HepG2 (cell line): ENCODE data around the gene OR52E2. TPM values are rescaled to one million over a fixed set of nuclear protein-coding genes. Genes with fewer than 3 reads are reported as not detected.

Source experiments
- ATAC-seq: fragments of 200-7000 bp; cut with Tn5 transposase; 3 replicates; pipeline ENCODE4 v1.9.1; 2020; ENCODE audit warnings: mild to moderate bottlenecking, moderate library complexity
- BruUV-seq: library from RNA; stranded (reverse); fragments of 400-500 nt; replicated peaks from 2 replicates; lab custom pipeline; 2021; lab: Mats Ljungman, UMichigan
- CTCF ChIA-PET: fragments of 300-600 bp; formaldehyde crosslinking; extraction: SDS; loops from one replicate; lab custom pipeline; 2021; ENCODE audit warnings: low total read pairs, inconsistent platforms, low intra/inter-chr PET ratio; lab: Yijun Ruan, JAX
- POLR2A ChIA-PET: fragments of 350-600 bp; sonication (Branson Sonifier 250); formaldehyde crosslinking; loops from one replicate; lab custom pipeline; 2020; ENCODE audit warnings: antibody characterized with exemption, inconsistent platforms; lab: Yijun Ruan, JAX
- DNase-seq: peaks from one replicate; pipeline ENCODE4 v3.0.0-alpha.2; 2015; ENCODE audit warnings: low spot score
- FAIRE-seq: peaks from 3 replicates; lab custom pipeline; 2011; peaks lifted over from hg19 to GRCh38; lab: Jason Lieb, UNC
- H2AFZ ChIP-seq: one replicate; pipeline ENCODE4 v1.6.1; 2011; ENCODE audit warnings: low read length, inconsistent platforms
- H3K27ac ChIP-seq: fragments of 300-600 bp; 3 replicates; pipeline ENCODE4 v1.8.0; 2011; ENCODE audit warnings: mixed run types, mild to moderate bottlenecking, mixed read lengths, low read length, inconsistent platforms; ENCODE audit not compliant: insufficient read depth; ENCODE audit errors: extremely low read length
- H3K27me3 ChIP-seq, 2 experiments: fragments of 200-600 bp in 1 of 2; 2 replicates in 1 of 2; 3 replicates in 1 of 2; pipeline versions ENCODE4 v1.6.0 to v1.8.0; 2011; ENCODE audit warnings: low read length in 2 of 2, mild to moderate bottlenecking in 2 of 2, moderate library complexity in 2 of 2, inconsistent platforms in 1 of 2; ENCODE audit not compliant: insufficient read depth in 2 of 2, control insufficient read depth in 1 of 2
- H3K36me3 ChIP-seq, 2 experiments: fragments of 200-600 bp in 1 of 2; replicated peaks in 1 of 2; 2 replicates in 1 of 2; 3 replicates in 1 of 2; pipeline versions ENCODE4 v1.5.1 to v1.8.0; 2011; ENCODE audit warnings: low read length in 2 of 2, inconsistent platforms in 1 of 2; ENCODE audit not compliant: insufficient read depth in 2 of 2, control insufficient read depth in 1 of 2
- H3K4me1 ChIP-seq: 2 replicates; pipeline ENCODE4 v1.5.1; 2012; ENCODE audit warnings: low read length, inconsistent platforms; ENCODE audit not compliant: insufficient read depth
- H3K4me2 ChIP-seq: 2 replicates; pipeline ENCODE4 v1.6.0; 2011; ENCODE audit warnings: low read depth, low read length, inconsistent platforms
- H3K4me3 ChIP-seq, 3 experiments: fragments of 200-600 bp in 1 of 3; sonication (generic), shearing (Covaris generic) in 1 of 3; replicated peaks in 1 of 3; 2 replicates each; pipeline ENCODE4 v1.5.1; 2011 to 2016; ENCODE audit warnings: low read length in 3 of 3, inconsistent platforms in 2 of 3, low read depth in 2 of 3, mild to moderate bottlenecking in 2 of 3, control low read depth in 1 of 3, mixed read lengths in 1 of 3; ENCODE audit not compliant: insufficient read depth in 1 of 3
- H3K79me2 ChIP-seq: one replicate; pipeline ENCODE4 v1.6.1; 2011; ENCODE audit warnings: low read length, inconsistent platforms; ENCODE audit not compliant: insufficient read depth
- H3K9ac ChIP-seq: 2 replicates; pipeline ENCODE4 v1.6.0; 2011; ENCODE audit warnings: mild to moderate bottlenecking, low read depth, low read length, inconsistent platforms; ENCODE audit not compliant: insufficient read depth
- H3K9me3 ChIP-seq: 2 replicates; pipeline ENCODE4 v1.5.1; 2012; ENCODE audit warnings: mild to moderate bottlenecking, low read length
- H4K20me1 ChIP-seq: 2 replicates; pipeline ENCODE4 v1.6.0; 2011; ENCODE audit warnings: inconsistent platforms, mild to moderate bottlenecking, low read length, moderate library complexity; ENCODE audit not compliant: insufficient read depth
- ATAD3A ChIP-seq: sonication (generic); formaldehyde crosslinking; IDR thresholded peaks from 2 replicates; pipeline ENCODE4 v1.4.0; 2020; ENCODE audit warnings: missing genetic modification reagents
- FOSL2 ChIP-seq: sonication (generic); formaldehyde crosslinking; IDR thresholded peaks from 2 replicates; pipeline ENCODE4 v1.4.0; 2020; ENCODE audit warnings: missing genetic modification reagents
- GZF1 ChIP-seq: sonication (generic); formaldehyde crosslinking; IDR thresholded peaks from 2 replicates; pipeline ENCODE4 v1.5.1; 2020; ENCODE audit warnings: mild to moderate bottlenecking, missing genetic modification reagents
- KLF13 ChIP-seq: sonication (generic); formaldehyde crosslinking; IDR thresholded peaks from 2 replicates; pipeline ENCODE4 v1.4.0; 2020; ENCODE audit warnings: mild to moderate bottlenecking, missing genetic modification reagents
- KLF6 ChIP-seq: IDR thresholded peaks from 2 replicates; pipeline ENCODE4 v1.8.0; 2016; ENCODE audit warnings: missing biosample characterization, missing genetic modification reagents
- NFYB ChIP-seq: sonication (generic); formaldehyde crosslinking; IDR thresholded peaks from 2 replicates; pipeline ENCODE4 v1.4.0; 2020; ENCODE audit warnings: missing genetic modification reagents
- PHB2 ChIP-seq: fragments of 450-650 bp; IDR thresholded peaks from 2 replicates; pipeline ENCODE4 v1.6.1; 2018; ENCODE audit not compliant: partially characterized antibody
- PITX1 ChIP-seq: sonication (generic); formaldehyde crosslinking; IDR thresholded peaks from 2 replicates; pipeline ENCODE4 v1.5.1; 2020; ENCODE audit warnings: mild to moderate bottlenecking, missing genetic modification reagents
- RNF219 ChIP-seq: sonication (generic); formaldehyde crosslinking; IDR thresholded peaks from 2 replicates; pipeline ENCODE4 v1.5.0; 2020; ENCODE audit warnings: mild to moderate bottlenecking, missing genetic modification reagents
- SRSF1 ChIP-seq: fragments of 200-400 bp; formaldehyde crosslinking; optimal IDR thresholded peaks from 2 replicates; pipeline ENCODE3; 2017; ENCODE audit warnings: mild to moderate bottlenecking, low read depth, low read length, moderate library complexity
- ZFP37 ChIP-seq: sonication (generic); formaldehyde crosslinking; IDR thresholded peaks from 2 replicates; pipeline ENCODE4 v1.4.0; 2020; ENCODE audit warnings: missing genetic modification reagents, borderline replicate concordance
- ZFX ChIP-seq: sonication (generic); formaldehyde crosslinking; IDR thresholded peaks from 2 replicates; pipeline ENCODE4 v1.4.0; 2020; ENCODE audit warnings: mild to moderate bottlenecking, low read depth, missing genetic modification reagents, moderate library complexity
- ZNF253 ChIP-seq: sonication (generic); formaldehyde crosslinking; IDR thresholded peaks from 2 replicates; pipeline ENCODE4 v1.8.0; 2022; ENCODE audit warnings: mild to moderate bottlenecking, missing genetic modification reagents, borderline replicate concordance
- ZNF549 ChIP-seq: sonication (generic); formaldehyde crosslinking; IDR thresholded peaks from 2 replicates; pipeline ENCODE4 v1.5.0; 2020; ENCODE audit warnings: missing genetic modification reagents
- ZNF562 ChIP-seq: sonication (generic); formaldehyde crosslinking; IDR thresholded peaks from 2 replicates; pipeline ENCODE4 v1.8.0; 2022; ENCODE audit warnings: missing genetic modification reagents, borderline replicate concordance
- ZNF678 ChIP-seq: sonication (generic); formaldehyde crosslinking; IDR thresholded peaks from 2 replicates; pipeline ENCODE4 v1.4.0; 2020; ENCODE audit warnings: mild to moderate bottlenecking, missing genetic modification reagents
- ZSCAN12 ChIP-seq: sonication (generic); formaldehyde crosslinking; IDR thresholded peaks from 2 replicates; pipeline ENCODE4 v1.9.0; 2021; ENCODE audit warnings: mild to moderate bottlenecking, missing genetic modification reagents
- ZSCAN21 ChIP-seq: sonication (generic); formaldehyde crosslinking; IDR thresholded peaks from 2 replicates; pipeline ENCODE4 v1.8.0; 2022; ENCODE audit warnings: mild to moderate bottlenecking, missing genetic modification reagents, moderate library complexity, borderline replicate concordance
- ZSCAN29 ChIP-seq: sonication (generic); formaldehyde crosslinking; conservative IDR thresholded peaks from 2 replicates; pipeline ENCODE4 v1.4.0; 2020; ENCODE audit warnings: mild to moderate bottlenecking, missing genetic modification reagents
- WGBS: methylation state at CpG from one replicate; pipeline ENCODE4 v1.1.6; 2017; ENCODE audit warnings: low lambda C conversion rate; 5-methylcytosine and 5-hydroxymethylcytosine counted together
- in situ Hi-C: cut with HindIII; loops from 2 replicates; pipeline ENCODE4 v1.10.0; 2017; ENCODE audit warnings: low pct_unique_long_range_greater_than_20kb; ENCODE audit not compliant: extremely low pct_ligation_motif_present
- intact Hi-C: fragments of 100-400 bp; cut with micrococcal nuclease; formaldehyde crosslinking; loops from one replicate; pipeline ENCODE4 v1.10.0; 2022; ENCODE audit not compliant: unreplicated experiment
- polyA plus RNA-seq, 8 experiments: library from polyadenylated mRNA; depleted of rRNA in 3 of 8; stranded (reverse) in 7 of 8; unstranded in 1 of 8; fragments of >200 nt; fragmentation: Illumina TruSeq in 4 of 8; extraction: Trizol in 4 of 8; gene quantifications; 2 replicates each; pipeline versions ENCODE4 v1.2.1 to v1.2.3, GENCODE V29; 2011 to 2016; ENCODE audit warnings: low read depth in 4 of 8, missing spikeins in 1 of 8, mixed read lengths in 1 of 8; ENCODE audit not compliant: insufficient read depth in 1 of 8
- total RNA-seq, 5 experiments: library from RNA; depleted of rRNA; stranded (reverse); fragments of >200 nt; fragmentation: Illumina TruSeq; extraction: Trizol; gene quantifications; 2 replicates each; pipeline ENCODE4 v1.2.3, GENCODE V29; 2016; ENCODE audit warnings: low read depth in 1 of 5

Gene OR52E2
- total and polyA plus RNA-seq, 2 of the 13 experiments (the other 11 are each of a cell fraction or from before 2014, with no cell fraction given): not detected

GRCh38 chr11:5038341-5038740, 21.1 kb downstream of the OR52E2 start:
- BruUV-seq: no TSS peak
- 59% methylated on average over 1 of the region's 1 CpG for WGBS
- intact Hi-C loops: no loop called here

More at GRCh38 chr11:5038341-5038740, 21.1 kb downstream of the OR52E2 start:
- no peaks in the 10 kb centered on the region for H3K27me3 ChIP-seq
- no peak for FAIRE-seq
- ATAC-seq: no peak
- no peak for DNase-seq
- TF ChIP-seq PHB2: no peak
- TF ChIP-seq ZFP37: no peak
- no peak for TF ChIP-seq ZNF253
- TF ChIP-seq ZNF549 (CRISPR knock-in tag): no peak
- no peak for TF ChIP-seq ZSCAN12
- TF ChIP-seq ZSCAN21 (CRISPR knock-in tag): no peak
- TF ChIP-seq RNF219: no peak
- no peak for TF ChIP-seq KLF13 (CRISPR knock-in tag)
- no peak for TF ChIP-seq ZFX
- no peak for TF ChIP-seq ZNF562
- TF ChIP-seq FOSL2 (CRISPR knock-in tag): no peak
- TF ChIP-seq GZF1 (CRISPR knock-in tag): no peak
- no peak for TF ChIP-seq PITX1
- TF ChIP-seq ZNF678 (CRISPR knock-in tag): no peak
- no peak for TF ChIP-seq ATAD3A (CRISPR knock-in tag)
- no peak for TF ChIP-seq KLF6
- no peak for TF ChIP-seq ZSCAN29
- TF ChIP-seq SRSF1: no peak
- TF ChIP-seq NFYB (CRISPR knock-in tag): no peak
- H3K27ac ChIP-seq: no peak overlapping the region
- H4K20me1 ChIP-seq: no peaks in the 10 kb centered on the region
- CTCF ChIA-PET: no interaction called here
- in situ Hi-C loops: no loop called here
- no peak overlapping the region for H3K9ac ChIP-seq
- H3K79me2 ChIP-seq: no peaks in the 10 kb centered on the region
- H3K4me2 ChIP-seq: no peak overlapping the region
- no peaks in the 10 kb centered on the region for H3K36me3 ChIP-seq
- H3K4me1 ChIP-seq: no peaks in the 10 kb centered on the region
- POLR2A ChIA-PET: no interaction called here
- H3K4me3 ChIP-seq: no peak overlapping the region
- H2AFZ ChIP-seq: no peak overlapping the region
- no peaks in the 10 kb centered on the region for H3K9me3 ChIP-seq
